HepG2 (cell line): ENCODE data around the gene BRD1. TPM values are rescaled to one million over a fixed set of nuclear protein-coding genes. Genes with fewer than 3 reads are reported as not detected.

Experiments used
- ATAC-seq: fragments of 200-7000 bp; cut with Tn5 transposase; 3 replicates; pipeline ENCODE4 v1.9.1; 2020; ENCODE audit warnings: mild to moderate bottlenecking, moderate library complexity
- BruUV-seq: library from RNA; stranded (reverse); fragments of 400-500 nt; replicated peaks from 2 replicates; lab custom pipeline; 2021; lab: Mats Ljungman, UMichigan
- CTCF ChIA-PET: fragments of 300-600 bp; formaldehyde crosslinking; extraction: SDS; loops from one replicate; lab custom pipeline; 2021; ENCODE audit warnings: low total read pairs, inconsistent platforms, low intra/inter-chr PET ratio; lab: Yijun Ruan, JAX
- POLR2A ChIA-PET: fragments of 350-600 bp; sonication (Branson Sonifier 250); formaldehyde crosslinking; loops from one replicate; lab custom pipeline; 2020; ENCODE audit warnings: antibody characterized with exemption, inconsistent platforms; lab: Yijun Ruan, JAX
- DNase-seq: peaks from one replicate; pipeline ENCODE4 v3.0.0-alpha.2; 2015; ENCODE audit warnings: low spot score
- FAIRE-seq: peaks from 3 replicates; lab custom pipeline; 2011; peaks lifted over from hg19 to GRCh38; lab: Jason Lieb, UNC
- H2AFZ ChIP-seq: one replicate; pipeline ENCODE4 v1.6.1; 2011; ENCODE audit warnings: low read length, inconsistent platforms
- H3K27ac ChIP-seq: fragments of 300-600 bp; 3 replicates; pipeline ENCODE4 v1.8.0; 2011; ENCODE audit warnings: mixed run types, mild to moderate bottlenecking, mixed read lengths, low read length, inconsistent platforms; ENCODE audit not compliant: insufficient read depth; ENCODE audit errors: extremely low read length
- H3K27me3 ChIP-seq, 2 experiments: fragments of 200-600 bp in 1 of 2; 2 replicates in 1 of 2; 3 replicates in 1 of 2; pipeline versions ENCODE4 v1.6.0 to v1.8.0; 2011; ENCODE audit warnings: low read length in 2 of 2, mild to moderate bottlenecking in 2 of 2, moderate library complexity in 2 of 2, inconsistent platforms in 1 of 2; ENCODE audit not compliant: insufficient read depth in 2 of 2, control insufficient read depth in 1 of 2
- H3K36me3 ChIP-seq, 2 experiments: fragments of 200-600 bp in 1 of 2; replicated peaks in 1 of 2; 2 replicates in 1 of 2; 3 replicates in 1 of 2; pipeline versions ENCODE4 v1.5.1 to v1.8.0; 2011; ENCODE audit warnings: low read length in 2 of 2, inconsistent platforms in 1 of 2; ENCODE audit not compliant: insufficient read depth in 2 of 2, control insufficient read depth in 1 of 2
- H3K4me1 ChIP-seq: 2 replicates; pipeline ENCODE4 v1.5.1; 2012; ENCODE audit warnings: low read length, inconsistent platforms; ENCODE audit not compliant: insufficient read depth
- H3K4me2 ChIP-seq: 2 replicates; pipeline ENCODE4 v1.6.0; 2011; ENCODE audit warnings: low read depth, low read length, inconsistent platforms
- H3K4me3 ChIP-seq, 3 experiments: fragments of 200-600 bp in 1 of 3; sonication (generic), shearing (Covaris generic) in 1 of 3; replicated peaks in 1 of 3; 2 replicates each; pipeline ENCODE4 v1.5.1; 2011 to 2016; ENCODE audit warnings: low read length in 3 of 3, inconsistent platforms in 2 of 3, low read depth in 2 of 3, mild to moderate bottlenecking in 2 of 3, control low read depth in 1 of 3, mixed read lengths in 1 of 3; ENCODE audit not compliant: insufficient read depth in 1 of 3
- H3K79me2 ChIP-seq: one replicate; pipeline ENCODE4 v1.6.1; 2011; ENCODE audit warnings: low read length, inconsistent platforms; ENCODE audit not compliant: insufficient read depth
- H3K9ac ChIP-seq: 2 replicates; pipeline ENCODE4 v1.6.0; 2011; ENCODE audit warnings: mild to moderate bottlenecking, low read depth, low read length, inconsistent platforms; ENCODE audit not compliant: insufficient read depth
- H3K9me3 ChIP-seq: 2 replicates; pipeline ENCODE4 v1.5.1; 2012; ENCODE audit warnings: mild to moderate bottlenecking, low read length
- H4K20me1 ChIP-seq: 2 replicates; pipeline ENCODE4 v1.6.0; 2011; ENCODE audit warnings: inconsistent platforms, mild to moderate bottlenecking, low read length, moderate library complexity; ENCODE audit not compliant: insufficient read depth
- CEBPZ ChIP-seq: IDR thresholded peaks from 2 replicates; pipeline ENCODE4 v1.6.1; 2012; ENCODE audit warnings: low read length, improper control_type of control experiment
- CENPBD1 ChIP-seq: sonication (generic); formaldehyde crosslinking; IDR thresholded peaks from 2 replicates; pipeline ENCODE4 v1.8.0; 2022; ENCODE audit warnings: missing genetic modification reagents, low read depth, mild to moderate bottlenecking, borderline replicate concordance
- DZIP1 ChIP-seq: sonication (generic); formaldehyde crosslinking; IDR thresholded peaks from 2 replicates; pipeline ENCODE4 v1.5.0; 2020; ENCODE audit warnings: mild to moderate bottlenecking, missing genetic modification reagents
- ESRRA ChIP-seq: sonication (generic); formaldehyde crosslinking; IDR thresholded peaks from 2 replicates; pipeline ENCODE4 v1.5.1; 2020; ENCODE audit warnings: mild to moderate bottlenecking, low read depth, missing genetic modification reagents
- FOXM1 ChIP-seq: sonication (generic); formaldehyde crosslinking; IDR thresholded peaks from 2 replicates; pipeline ENCODE4 v1.5.0; 2020; ENCODE audit warnings: missing genetic modification reagents
- HMG20B ChIP-seq: conservative IDR thresholded peaks from 2 replicates; pipeline ENCODE4 v1.6.1; 2016; ENCODE audit warnings: missing genetic modification reagents, missing compliant biosample characterization
- HNRNPUL1 ChIP-seq: fragments of 200-400 bp; formaldehyde crosslinking; IDR thresholded peaks from 2 replicates; pipeline ENCODE4 v1.6.1; 2017; ENCODE audit warnings: low read depth, mild to moderate bottlenecking, low read length, moderate library complexity
- KLF11 ChIP-seq: IDR thresholded peaks from 2 replicates; pipeline ENCODE4 v1.6.1; 2016; ENCODE audit warnings: missing compliant biosample characterization
- SMAD3 ChIP-seq: sonication (generic); formaldehyde crosslinking; IDR thresholded peaks from 2 replicates; pipeline ENCODE4 v1.4.0; 2020; ENCODE audit warnings: missing genetic modification reagents
- TFAP4 ChIP-seq: sonication (generic); IDR thresholded peaks from 2 replicates; pipeline ENCODE4 v1.6.1; 2016; ENCODE audit warnings: low read depth, borderline replicate concordance
- ZC3H13 ChIP-seq: sonication (generic); formaldehyde crosslinking; IDR thresholded peaks from 2 replicates; pipeline ENCODE4 v1.8.1; 2023; ENCODE audit warnings: mild to moderate bottlenecking, missing genetic modification reagents, moderate library complexity
- ZFP91 ChIP-seq: sonication (generic); formaldehyde crosslinking; IDR thresholded peaks from 2 replicates; pipeline ENCODE4 v1.9.0; 2022; ENCODE audit warnings: missing genetic modification reagents, mild to moderate bottlenecking, borderline replicate concordance
- ZNF3 ChIP-seq: IDR thresholded peaks from 2 replicates; pipeline ENCODE4 v1.7.0; 2017; ENCODE audit warnings: inconsistent platforms
- ZNF335 ChIP-seq: sonication (generic); formaldehyde crosslinking; IDR thresholded peaks from 2 replicates; pipeline ENCODE4 v1.4.0; 2020; ENCODE audit warnings: missing genetic modification reagents
- ZNF543 ChIP-seq: sonication (generic); formaldehyde crosslinking; IDR thresholded peaks from 2 replicates; pipeline ENCODE4 v1.4.0; 2020; ENCODE audit warnings: mild to moderate bottlenecking, missing genetic modification reagents
- WGBS: methylation state at CpG from one replicate; pipeline ENCODE4 v1.1.6; 2017; ENCODE audit warnings: low lambda C conversion rate; 5-methylcytosine and 5-hydroxymethylcytosine counted together
- in situ Hi-C: cut with HindIII; loops from 2 replicates; pipeline ENCODE4 v1.10.0; 2017; ENCODE audit warnings: low pct_unique_long_range_greater_than_20kb; ENCODE audit not compliant: extremely low pct_ligation_motif_present
- intact Hi-C: fragments of 100-400 bp; cut with micrococcal nuclease; formaldehyde crosslinking; loops from one replicate; pipeline ENCODE4 v1.10.0; 2022; ENCODE audit not compliant: unreplicated experiment
- polyA plus RNA-seq, 8 experiments: library from polyadenylated mRNA; depleted of rRNA in 3 of 8; stranded (reverse) in 7 of 8; unstranded in 1 of 8; fragments of >200 nt; fragmentation: Illumina TruSeq in 4 of 8; extraction: Trizol in 4 of 8; gene quantifications; 2 replicates each; pipeline versions ENCODE4 v1.2.1 to v1.2.3, GENCODE V29; 2011 to 2016; ENCODE audit warnings: low read depth in 4 of 8, missing spikeins in 1 of 8, mixed read lengths in 1 of 8; ENCODE audit not compliant: insufficient read depth in 1 of 8
- total RNA-seq, 5 experiments: library from RNA; depleted of rRNA; stranded (reverse); fragments of >200 nt; fragmentation: Illumina TruSeq; extraction: Trizol; gene quantifications; 2 replicates each; pipeline ENCODE4 v1.2.3, GENCODE V29; 2016; ENCODE audit warnings: low read depth in 1 of 5

BRD1 gene
- total and polyA plus RNA-seq, 2 of the 13 experiments (the other 11 are each of a cell fraction or from before 2014, with no cell fraction given), result 5.1 to 12.0 TPM

- TF ChIP-seq ZNF3 (CRISPR knock-in tag), result no peak
- TF ChIP-seq KLF11 (CRISPR knock-in tag), result no peak
- no peak for TF ChIP-seq ZC3H13 (CRISPR knock-in tag)
- no peak for TF ChIP-seq HMG20B (CRISPR knock-in tag)
- no peak for TF ChIP-seq ZNF543 (CRISPR knock-in tag)
- TF ChIP-seq ZNF335 (CRISPR knock-in tag), result no peak
- no peak for TF ChIP-seq TFAP4
- TF ChIP-seq SMAD3 (CRISPR knock-in tag), result no peak
- no peak for TF ChIP-seq CENPBD1 (CRISPR knock-in tag)
- TF ChIP-seq ESRRA (CRISPR knock-in tag), result no peak
Observed at GRCh38 chr22:49777569-49778249, 50.0 kb downstream of the BRD1 start (continued).

- peaks cover 5% of the 10 kb centered on the region; the same call in 1 of the 2 replicates for H4K20me1 ChIP-seq
- H3K4me2 ChIP-seq, result no peak overlapping the region
- H3K9me3 ChIP-seq, result no peaks in the 10 kb centered on the region
- intact Hi-C loops, result no loop called here
- in situ Hi-C loops, result no loop called here
- H3K27ac ChIP-seq, result no peak overlapping the region
- H3K36me3 ChIP-seq, result peaks cover 28 to 65% of the 10 kb centered on the region in 2 experiments; a peak in 4 of 5 replicates
- H3K4me1 ChIP-seq, result no peaks in the 10 kb centered on the region
- H3K79me2 ChIP-seq, result peaks cover 6% of the 10 kb centered on the region
- no TSS peak for BruUV-seq
- H3K9ac ChIP-seq, result no peak overlapping the region
- FAIRE-seq, result no peak
- no peak for DNase-seq
- ChIA-PET CTCF (no interaction called here), POLR2A (no interaction called here)
- H3K27me3 ChIP-seq, result no peaks in the 10 kb centered on the region
- whole genome bisulfite sequencing, result 95% methylated on average over 4 of the region's 29 CpGs
- H2AFZ ChIP-seq, result no peak overlapping the region
- no peak for ATAC-seq
- no peak overlapping the region for H3K4me3 ChIP-seq
- TF ChIP-seq CEBPZ (no peak), HNRNPUL1 (no peak), DZIP1 (CRISPR knock-in tag) (no peak), FOXM1 (CRISPR knock-in tag) (no peak), ZFP91 (CRISPR knock-in tag) (no peak)
Observed at GRCh38 chr22:49776891-49777290, 50.8 kb downstream of the BRD1 start.
